ENCODE data around the gene ENHO. TPM values are rescaled to one million over a fixed set of nuclear protein-coding genes. Genes with fewer than 3 reads are reported as not detected.

ENHO gene
- total RNA-seq, 1 experiment from 2014 or later, result not detected

DNA sequence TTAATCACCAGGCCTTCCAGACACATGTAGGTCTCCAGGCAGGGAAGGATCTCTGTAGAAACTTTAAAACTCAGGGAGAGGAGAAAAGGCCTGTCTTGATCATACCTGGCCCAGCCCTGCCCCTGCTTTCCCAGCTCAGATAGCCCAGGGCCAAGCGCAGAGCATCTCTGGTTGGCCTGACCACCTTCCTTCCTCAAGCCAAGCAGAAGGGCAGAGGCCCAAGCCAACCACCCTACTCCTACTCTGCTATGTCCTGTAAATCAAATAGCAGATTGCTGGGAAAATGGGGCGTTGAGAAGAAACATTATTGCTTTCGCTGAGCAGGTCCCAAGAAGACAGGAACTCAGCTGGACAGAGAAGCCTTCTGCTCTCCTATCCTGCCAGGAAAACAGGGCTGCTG lies 14.3 kb downstream of the ENHO start:
- DNase-seq (ENCODE audit: extremely low read depth, low read depth), result no peak

DNA sequence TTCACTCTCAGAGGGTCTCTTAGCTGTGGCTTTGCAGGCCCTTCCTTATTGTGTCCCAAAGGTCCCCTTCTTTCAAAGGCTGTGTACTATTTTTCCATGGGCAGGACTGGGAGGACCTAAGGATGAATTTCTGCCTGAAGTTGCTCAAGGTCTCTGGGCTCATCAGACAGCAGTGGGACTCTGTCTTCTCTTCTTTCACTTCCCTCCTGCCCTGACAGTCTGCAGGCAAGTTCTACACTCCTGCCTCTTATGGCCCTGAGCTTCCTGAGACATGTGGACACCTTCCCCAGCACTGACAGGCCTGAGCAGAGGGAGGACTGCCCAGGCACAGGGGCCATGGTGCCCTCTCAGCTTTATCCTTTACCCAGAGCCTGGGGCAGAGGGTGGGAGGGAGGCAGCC lies 14.8 kb downstream of the ENHO start:
- DNase-seq (ENCODE audit: extremely low read depth, low read depth), result no peak

DNA sequence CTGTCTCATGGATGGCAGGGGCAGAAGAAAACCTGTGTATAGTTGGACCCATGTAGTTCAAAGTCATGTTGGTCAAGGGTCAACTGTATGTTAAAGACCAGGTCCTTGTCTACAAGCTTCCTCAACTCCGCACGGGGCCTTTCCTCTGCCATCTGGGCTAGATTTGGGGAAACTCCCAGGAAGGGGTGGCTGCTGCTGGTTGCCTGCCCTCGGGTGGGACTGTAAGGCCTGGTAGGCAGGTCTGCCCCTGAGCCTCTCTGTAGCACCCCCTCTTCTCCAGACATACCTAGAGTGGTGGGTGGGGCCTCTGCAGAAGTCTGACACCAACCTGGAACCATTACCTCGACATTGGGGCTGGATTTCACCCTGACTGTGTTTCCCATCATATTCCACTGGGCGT lies 15.2 kb downstream of the ENHO start:
- no peak for DNase-seq (ENCODE audit: extremely low read depth, low read depth)

DNA sequence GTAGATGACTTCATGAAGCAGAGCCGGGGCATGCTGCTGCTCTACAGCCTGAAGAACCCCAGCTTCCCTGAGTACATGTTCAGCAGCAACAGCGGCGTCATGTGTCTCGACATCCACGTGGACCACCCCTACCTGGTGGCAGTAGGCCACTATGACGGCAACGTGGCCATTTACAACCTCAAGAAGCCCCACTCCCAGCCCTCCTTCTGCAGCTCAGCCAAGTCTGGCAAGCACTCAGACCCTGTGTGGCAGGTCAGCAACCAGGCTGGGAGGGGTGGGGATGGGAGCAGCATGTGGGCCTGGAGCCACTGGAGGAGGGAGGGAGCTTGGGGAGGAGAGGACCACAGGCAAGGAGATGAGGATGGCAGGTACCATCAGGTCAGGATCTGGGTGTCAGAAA lies 16.2 kb downstream of the ENHO start:
- no peak for DNase-seq (ENCODE audit: extremely low read depth, low read depth)

DNA sequence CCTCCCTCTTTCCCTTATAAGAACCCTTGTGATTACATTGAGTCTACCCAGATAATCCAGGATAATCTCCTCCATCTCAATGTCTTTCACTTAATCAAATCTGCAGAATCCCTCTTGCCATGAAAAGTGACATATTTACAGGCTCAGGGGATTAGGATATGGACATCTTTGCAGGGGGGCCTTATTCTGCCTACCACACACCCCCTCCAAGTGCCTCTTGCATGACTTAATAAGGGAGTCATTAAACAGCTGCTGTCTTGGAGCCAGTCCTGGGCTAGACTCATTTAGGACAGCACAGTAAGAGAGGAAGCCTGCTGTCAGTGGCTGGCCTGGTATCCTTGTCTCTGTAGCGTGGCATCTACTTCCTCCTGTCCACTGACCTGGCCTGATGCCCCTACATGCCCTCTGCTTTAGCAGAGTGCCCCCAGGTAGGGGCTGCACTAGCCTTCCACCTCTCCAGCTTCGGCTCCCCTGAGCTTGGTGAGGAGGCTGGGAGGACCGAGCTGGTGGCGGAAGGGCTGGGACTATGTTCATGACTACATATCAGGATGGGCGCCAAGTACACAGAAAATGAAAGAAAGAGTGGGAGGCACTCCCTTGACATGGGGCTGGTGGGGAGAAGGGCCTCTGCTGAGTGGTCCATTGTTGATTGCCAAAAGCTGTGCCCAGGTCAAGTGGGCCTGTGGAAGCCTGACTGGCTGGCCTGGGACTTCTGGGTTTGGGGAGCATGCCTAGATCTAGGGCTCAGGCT lies 17.2 kb downstream of the ENHO start:
- no peak for DNase-seq (ENCODE audit: extremely low read depth, low read depth)

DNA sequence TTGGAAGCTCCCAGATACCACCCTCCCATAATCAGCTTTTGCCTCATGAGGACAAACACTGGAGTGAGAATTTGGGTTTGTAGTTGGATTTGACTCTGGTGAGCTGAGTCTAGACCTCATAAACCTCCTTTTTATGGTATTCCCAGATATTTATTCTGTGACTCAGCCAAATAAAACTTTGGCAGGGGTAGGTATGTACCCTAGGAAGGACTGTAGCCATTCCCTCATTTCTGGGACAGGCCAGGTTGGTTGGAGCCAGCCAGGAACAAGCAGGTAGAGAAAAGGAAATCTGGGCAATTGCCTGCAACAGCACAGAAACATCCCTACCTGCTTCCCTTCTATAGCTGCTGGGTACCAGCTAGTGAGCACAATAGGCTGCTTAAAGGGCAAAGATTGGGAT lies 19.4 kb downstream of the ENHO start:
- no peak for DNase-seq (ENCODE audit: extremely low read depth, low read depth)

DNA sequence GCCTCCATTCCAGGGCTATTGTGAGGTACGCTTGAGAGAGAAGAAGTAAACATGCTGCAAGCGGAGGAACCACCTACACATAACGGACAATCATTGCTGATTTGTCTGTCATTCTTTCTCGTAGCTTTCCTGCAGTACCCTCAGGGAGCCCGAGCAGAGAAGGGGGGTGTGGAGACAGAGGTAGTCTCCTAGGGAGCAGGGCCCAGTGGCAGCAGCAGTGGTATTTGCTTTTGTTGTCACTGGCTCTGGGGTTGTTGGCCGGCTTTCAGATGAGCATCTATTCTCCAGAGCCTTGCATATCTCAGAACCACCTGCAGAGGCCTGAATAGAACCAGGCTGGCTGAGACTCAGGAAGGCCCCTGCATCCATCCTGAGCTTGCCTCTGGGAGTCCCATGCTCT lies 19.9 kb downstream of the ENHO start:
- DNase-seq (ENCODE audit: extremely low read depth, low read depth), result no peak

DNA sequence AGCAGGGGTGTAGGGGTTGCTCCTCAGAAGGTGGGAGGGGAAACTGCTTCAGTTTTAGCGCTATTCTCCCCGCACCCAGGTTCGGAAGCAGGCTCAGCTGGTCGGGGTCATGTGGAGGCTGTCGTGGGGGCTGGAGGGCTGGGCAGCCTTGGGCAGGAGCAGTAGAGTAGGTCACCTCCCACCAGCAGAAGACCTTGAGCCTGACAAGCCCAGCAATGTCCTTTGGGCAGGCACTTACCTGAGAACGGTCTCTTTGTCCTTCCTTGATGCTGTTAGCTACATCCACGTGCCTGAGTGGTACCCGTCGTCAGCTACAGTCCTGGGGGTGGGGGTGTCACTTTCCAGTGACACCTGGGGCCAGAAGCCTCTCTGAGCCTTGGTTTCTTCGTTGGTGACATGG lies 20.3 kb downstream of the ENHO start:
- DNase-seq (ENCODE audit: extremely low read depth, low read depth), result no peak

DNA sequence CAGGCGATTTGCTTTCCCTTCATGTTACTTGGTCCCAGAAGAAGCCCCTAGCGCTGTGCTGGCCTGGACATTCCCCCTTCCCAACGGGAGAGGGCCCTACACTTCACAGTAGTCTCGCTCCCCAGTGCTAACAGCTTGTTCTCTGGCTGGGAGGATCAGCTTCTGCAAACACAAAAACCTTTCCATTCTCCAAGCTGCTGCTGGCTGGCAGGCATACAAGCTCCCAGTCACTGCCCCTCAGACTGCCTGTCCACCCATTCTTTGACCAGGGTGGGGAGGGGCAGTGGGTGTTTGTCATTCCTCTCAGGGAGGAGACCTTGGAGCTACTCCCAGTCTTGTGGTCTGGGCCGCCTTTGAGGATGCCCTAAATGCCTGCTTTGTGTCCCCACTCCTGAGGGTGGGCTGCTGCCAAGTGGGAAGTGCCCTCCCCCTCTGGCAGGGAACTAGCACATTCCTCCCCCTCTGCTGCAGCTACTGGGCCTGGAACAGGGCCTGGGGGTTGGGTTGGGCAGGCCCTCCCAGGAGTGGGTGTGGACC lies 20.8 kb downstream of the ENHO start:
- no peak for DNase-seq (ENCODE audit: extremely low read depth, low read depth)

DNA sequence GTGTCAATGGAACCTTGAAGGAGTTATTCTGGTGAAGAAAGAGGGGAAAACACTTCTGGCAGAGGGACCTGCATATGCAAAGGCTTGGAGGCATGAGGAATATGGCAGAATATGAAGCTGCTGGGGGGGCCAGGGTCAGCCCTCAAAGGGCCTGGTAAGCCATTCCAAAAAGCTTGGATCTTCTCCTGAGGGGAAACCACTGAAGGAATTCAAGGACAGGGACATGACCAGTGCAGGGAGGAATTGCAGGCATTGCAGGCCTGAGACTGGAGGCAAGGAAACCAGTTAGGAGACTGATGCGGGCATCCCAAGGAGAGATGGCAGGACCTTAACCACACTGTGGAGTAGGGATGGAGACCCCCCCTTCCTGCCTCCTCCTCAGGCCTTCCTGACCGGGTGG lies 21.4 kb downstream of the ENHO start:
- DNase-seq (ENCODE audit: extremely low read depth, low read depth), result no peak

DNA sequence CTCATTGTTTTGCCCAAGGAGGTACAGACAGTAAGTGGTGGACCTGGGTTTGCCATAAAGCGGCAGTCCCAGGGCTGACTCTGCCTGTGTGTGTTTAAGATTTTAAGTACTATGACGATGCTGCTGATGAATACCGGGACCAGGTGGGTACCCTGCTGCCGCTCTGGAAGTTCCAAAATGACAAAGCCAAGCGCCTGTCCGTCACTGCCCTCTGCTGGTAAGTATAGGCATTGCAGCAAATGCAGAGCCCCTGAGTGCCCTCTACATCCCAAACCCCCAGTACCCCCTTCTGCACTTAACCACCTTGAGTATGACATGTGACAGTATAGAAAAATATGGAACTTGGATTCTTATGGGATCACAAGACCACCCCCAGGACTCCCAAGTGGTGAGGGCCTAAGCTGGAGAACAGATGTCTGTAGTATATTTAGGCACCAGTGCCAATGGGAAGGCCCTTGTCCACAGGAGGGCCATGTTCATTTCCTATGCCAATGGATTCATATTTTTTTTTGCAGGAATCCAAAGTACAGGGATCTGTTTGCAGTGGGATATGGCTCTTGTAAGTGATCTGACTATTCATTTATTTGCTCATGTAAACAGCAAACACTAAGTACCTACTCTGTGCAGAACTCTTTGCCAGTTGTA lies 22.0 kb downstream of the ENHO start:
- DNase-seq (ENCODE audit: extremely low read depth, low read depth), result peak; percentile 27

DNA sequence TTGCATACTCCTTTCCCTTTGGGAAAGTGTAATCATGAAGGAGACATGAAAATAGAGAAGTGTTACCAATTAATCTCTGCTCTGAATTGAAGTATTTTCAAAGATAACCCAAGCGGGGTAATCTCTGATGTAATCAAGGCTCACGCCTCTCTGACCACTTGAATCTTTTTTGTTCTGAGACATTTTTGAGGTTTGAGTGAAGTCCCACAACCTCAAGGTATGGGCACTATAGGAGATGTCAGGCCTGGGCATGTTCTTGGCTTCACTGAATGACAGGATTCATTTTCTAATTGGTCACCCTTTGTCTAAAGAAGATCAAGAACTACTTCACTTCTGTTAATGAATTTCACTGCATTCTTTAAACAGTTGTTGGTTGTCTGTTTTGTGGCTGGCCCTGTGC lies 23.7 kb downstream of the ENHO start:
- DNase-seq (ENCODE audit: extremely low read depth, low read depth), result no peak

DNA sequence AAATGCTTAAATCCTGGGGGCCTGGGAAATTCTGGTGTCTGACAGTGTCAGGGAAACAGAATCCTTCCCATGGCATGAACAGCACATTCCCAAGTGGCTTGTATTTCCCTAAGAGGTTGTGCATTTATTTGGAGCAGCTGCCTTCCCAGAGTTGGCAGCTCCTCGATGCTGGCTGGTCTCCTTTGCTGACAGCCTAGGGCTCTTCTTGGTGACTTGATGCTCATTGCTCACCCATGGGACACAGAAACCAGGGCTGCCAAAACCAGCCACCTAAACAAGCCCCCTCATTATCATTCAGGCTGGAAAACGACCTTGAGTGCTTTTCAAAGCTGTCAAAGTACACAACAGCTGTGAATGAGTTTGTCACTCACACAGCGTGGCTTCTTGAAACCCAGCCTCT lies 24.2 kb downstream of the ENHO start:
- DNase-seq (ENCODE audit: extremely low read depth, low read depth), result no peak

DNA sequence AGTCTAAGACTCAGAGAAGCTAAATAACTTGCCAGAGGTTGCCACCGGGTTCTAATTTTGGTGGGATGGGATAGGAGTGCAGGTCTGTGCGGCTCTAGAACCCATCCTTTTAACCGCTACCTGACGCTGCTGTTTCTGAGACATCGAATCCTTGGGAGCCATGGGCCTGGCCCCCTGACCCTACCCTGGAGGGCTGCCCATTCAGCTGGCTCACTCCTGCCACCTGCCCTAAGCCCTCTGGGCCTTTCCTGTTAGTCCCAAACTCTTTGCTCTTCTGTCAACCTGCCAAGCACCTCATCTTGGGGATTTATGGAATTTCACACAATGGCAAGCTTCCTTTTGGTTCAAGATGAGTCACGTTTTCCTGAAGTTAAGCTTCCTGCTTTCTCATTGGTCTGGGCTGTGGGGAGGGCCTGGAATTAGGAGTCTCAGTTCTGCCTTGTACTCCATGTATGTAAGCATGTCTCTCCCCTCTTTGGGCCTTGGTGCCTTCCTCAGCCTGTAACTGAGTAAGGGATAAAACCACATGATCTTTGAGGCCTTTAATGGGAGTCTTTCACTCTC lies 26.6 kb downstream of the ENHO start:
- DNase-seq (ENCODE audit: extremely low read depth, low read depth), result no peak

DNA sequence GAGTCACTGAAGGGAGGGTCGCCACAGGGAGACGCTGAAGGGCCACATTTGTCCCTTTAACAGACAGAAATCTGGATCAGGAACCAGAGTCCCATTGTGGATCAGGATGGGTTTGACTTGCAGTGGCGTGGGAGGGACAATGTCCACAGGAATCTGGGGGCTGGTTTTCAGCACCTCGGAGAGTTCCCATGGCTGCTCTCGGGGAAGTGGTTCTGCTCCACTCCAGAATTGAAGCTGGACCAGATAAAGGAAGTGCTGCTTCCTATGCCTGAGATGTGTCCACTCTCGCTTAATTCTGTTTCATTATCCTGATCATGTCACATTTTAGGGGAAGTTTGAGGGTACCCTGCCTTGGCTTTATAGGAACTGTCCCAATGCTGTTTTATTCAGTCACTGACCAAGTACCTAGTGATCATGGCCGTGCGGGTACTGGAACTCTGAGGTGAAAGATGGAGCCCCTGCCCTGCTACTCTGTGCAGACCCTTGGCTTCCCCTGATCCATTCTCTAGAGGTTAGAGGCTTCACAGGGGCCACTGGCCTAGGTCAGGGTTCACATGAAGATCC lies 28.7 kb downstream of the ENHO start:
- peak; percentile 18 for DNase-seq (ENCODE audit: extremely low read depth, low read depth)

DNA sequence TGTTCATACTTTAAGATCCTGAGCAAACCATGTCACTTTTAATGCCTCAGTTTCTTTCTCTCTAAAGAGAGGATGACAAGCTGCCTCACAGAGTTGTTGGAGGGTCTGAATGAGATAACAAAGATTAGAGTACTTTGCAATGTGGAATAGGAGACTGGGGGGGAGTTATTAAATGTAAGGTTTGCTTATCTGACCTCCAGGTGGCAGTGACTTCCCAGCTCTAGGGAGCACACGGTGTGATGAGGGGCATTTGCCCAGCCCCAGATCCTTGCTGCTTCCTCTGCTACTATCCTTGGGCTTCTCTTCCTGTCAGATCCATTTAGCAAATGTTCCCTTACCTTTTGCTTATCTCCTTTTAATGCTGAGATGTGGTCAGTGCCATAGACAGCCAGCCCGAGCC lies 30.7 kb downstream of the ENHO start:
- no peak for DNase-seq (ENCODE audit: extremely low read depth, low read depth)

DNA sequence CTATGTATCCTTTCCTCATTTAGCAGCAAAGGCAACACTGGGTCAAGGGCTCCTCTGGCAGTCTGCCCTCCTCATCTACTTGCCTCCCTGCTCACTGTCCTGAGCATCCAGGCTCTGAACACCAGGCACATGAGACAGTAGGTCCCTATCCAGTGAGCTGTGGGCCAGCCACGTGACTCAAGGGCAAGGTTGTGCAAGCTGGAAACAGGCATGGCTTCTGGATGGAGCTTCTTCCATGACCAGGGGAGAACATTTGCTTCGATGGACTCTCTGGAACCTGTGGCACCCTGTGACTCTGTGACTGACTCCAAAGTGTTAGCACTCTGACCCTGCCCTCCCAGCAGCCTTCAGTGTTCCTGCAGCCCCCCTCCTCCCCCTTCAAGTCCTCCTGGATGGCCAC lies 31.2 kb downstream of the ENHO start:
- DNase-seq (ENCODE audit: extremely low read depth, low read depth), result no peak

DNA sequence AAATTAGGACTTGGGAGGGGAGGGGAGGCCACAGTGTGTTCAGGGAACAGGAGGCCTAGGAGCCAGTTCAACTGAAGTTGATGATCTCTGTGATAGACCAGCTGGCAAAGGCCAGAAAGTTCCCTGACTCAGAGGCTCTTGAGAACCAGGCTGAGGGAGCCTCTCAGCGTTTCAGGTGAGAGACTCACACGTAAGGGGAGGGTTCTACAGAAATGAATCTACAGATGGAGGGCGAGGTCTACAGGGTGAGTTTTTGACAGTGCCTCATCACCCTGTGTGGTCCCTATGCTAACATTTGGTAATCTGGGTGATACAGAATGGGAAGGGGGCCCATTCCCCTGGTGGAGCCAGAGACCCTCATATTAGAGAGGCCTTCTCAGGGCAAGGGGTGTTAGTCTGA lies 32.0 kb downstream of the ENHO start:
- DNase-seq (ENCODE audit: extremely low read depth, low read depth), result no peak

DNA sequence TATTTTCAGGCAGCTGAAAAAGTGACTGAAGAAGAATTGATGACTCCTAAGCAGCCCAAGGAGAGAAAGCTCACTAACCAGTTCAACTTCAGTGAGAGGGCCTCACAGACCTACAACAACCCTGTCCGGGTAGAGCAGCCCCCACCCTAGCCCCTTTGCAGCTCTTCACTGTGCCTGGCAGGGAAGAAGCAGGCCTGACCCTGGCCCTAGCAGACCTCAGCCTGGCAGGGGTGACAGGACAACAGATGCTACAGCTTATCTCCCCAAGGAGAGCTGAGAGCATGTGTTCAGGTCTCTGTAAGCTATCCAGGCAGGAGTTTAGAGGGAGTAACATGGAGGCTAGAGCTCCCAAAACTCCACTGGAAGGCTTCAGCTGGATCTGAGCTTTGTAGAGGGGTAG lies 32.4 kb downstream of the ENHO start:
- DNase-seq (ENCODE audit: extremely low read depth, low read depth), result no peak

DNA sequence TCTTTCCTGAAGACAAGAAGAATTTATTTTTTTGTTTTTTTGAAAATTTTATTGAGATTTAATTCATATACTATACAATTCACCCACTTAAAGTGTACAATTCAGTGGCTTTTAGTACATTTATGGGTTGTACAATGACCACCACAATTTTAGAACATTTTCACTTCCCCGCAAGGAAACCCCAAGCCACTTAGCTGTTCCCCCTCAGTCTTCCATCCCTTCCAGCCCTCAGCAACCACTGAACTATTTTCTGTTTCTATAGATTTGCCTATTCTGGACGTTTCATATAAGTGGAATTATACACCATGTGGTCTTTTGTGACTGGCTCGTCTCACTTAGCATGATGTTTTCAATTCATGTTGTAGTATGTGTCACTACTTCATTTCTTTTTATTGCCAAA lies 36.2 kb downstream of the ENHO start:
- no peak for DNase-seq (ENCODE audit: extremely low read depth, low read depth)

DNA sequence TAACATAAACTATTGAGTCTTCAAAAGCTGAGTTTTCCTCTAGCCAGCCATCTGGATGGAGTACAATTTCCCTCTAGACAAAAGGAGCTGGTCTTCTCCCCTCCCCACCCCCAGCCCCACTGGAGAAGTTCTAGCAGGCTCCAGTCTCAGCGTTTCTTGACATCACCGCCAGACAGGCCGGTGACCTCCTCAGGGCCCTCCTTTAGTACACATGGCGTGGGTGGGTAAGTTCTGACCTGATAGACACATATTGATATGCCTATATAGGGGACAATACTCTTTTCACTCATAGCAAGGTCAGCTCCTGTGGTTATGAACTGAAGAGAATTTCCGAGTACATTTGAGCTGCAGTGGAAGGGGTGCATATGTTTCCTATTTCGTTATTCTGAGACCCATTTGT lies 37.0 kb downstream of the ENHO start:
- no peak for DNase-seq (ENCODE audit: extremely low read depth, low read depth)

DNA sequence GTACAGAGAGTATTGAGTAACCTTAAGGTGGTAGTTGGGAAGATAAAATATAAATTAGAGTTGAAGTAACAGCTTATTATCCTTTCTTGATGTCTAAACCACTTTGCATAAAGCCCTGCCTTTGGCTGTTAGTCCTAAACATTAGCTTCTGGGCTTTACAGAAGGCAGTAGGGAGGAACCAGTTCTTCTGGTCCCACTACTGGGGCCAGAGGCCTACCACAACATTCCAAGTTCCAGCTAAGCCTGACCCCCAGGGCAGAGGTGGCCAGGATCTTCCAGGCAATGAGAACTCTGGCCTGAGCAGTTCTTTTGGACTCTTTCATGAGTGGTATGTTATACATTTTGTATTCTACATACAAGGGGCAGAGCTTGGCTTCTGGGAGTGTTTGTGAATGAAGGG lies 38.1 kb downstream of the ENHO start:
- no peak for DNase-seq (ENCODE audit: extremely low read depth, low read depth)

Data from NCI-H460 (cell line).